Fibroblast of skin of scalp (primary cell): Measurements from ENCODE around the gene NCAM2.
"Not testable (repeated sequence)": the region's sequence is repeated elsewhere in the genome, so short reads cannot be mapped to it uniquely, and the experiment has no call there.

Source experiments
- DNase-seq: peaks from one replicate; pipeline ENCODE4 v3.0.0-alpha.2; 2013

NCAM2 gene

GRCh38 chr21:21109736-21110135, 111.5 kb downstream of the NCAM2 start:
- DNase-seq = no peak

DNA sequence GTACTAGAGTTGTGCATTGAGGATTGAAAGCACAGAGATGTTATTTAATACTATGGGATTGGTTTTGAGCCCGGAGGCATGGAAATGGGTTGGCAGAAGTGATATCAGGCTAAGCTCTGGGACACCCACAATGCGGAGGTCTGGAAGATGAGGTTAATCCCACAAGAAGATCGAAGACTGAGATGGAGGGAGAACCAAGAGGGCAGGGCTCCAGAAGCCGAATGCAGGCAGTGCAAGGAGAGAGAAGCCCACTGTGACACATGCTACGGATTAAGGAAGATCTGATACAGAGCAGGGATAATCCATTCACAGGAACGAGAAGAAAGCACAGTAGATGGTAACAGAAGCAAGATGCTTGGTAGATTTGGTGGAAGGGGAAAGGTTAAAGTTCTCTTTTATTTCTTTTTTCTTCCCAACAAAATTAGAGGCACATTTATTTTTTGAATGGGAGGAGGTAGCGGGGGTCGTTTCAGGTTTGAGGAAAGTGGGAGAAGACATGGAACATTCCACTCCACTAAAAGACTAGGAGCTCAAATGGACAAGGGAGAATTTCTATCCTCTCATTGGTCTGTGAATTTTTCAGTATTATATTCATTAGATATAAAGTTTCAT, 113.2 kb downstream of the NCAM2 start:
- DNase-seq = no peak

- DNase-seq = no peak
Measured at GRCh38 chr21:21114461-21114860, 116.3 kb downstream of the NCAM2 start.

DNA sequence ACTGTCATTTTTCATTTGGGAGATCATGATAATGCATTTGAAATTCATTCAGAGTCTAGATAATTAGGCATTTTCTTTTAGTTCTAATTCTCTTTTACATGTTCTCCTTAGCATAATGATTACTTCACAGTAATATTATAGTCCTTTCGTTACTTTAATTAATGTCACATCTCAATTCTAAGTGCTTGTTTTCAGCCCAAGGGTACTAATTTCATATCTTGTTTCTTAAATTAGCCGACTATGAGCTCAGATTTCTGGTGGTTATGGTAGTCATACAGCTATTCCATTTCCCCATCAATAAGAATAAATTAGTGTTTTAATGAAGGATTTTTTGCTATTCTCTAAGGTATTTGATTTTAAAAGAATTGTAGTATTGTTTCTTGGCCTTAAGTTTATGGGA, 120.9 kb downstream of the NCAM2 start:
- no peak for DNase-seq

DNA sequence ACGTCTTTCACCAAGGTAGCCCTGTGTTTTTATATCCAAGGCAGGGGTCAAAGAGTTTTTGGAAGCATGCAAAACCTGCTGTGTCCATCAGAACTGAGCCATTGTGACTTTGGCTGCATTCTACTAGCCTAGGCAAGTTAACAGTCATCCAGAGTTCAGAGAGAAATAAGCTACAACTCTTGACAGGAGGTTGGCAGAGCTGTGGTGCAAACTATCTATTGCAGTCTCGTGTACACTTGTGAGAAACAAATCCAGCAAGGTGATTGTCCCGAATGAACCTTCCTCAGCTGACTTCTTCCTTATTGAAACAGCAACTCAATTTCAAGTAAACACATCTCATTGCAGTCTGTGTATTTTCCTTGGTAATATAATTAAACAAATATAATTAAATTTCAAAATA, 124.5 kb downstream of the NCAM2 start:
- DNase-seq = no peak

DNA sequence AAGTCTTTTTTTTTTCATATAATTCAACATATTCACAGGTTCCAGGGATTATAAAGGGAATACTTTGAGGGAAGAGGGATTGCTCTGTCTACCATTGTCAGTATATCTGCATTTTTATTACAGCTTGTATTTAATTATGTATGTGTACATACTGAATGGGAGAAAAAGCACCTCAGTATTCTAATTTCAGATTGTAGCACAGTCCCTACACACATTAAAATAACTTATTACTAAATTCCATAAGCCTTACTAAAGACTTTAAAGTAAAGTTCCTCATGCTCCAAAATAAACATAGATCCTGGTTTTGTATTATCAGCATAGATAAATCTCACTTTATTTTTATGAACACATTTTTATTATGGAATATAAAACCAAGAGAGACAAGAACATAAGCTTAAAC, 134.2 kb downstream of the NCAM2 start:
- DNase-seq = no peak

- peak; percentile 29 for DNase-seq
Measured at GRCh38 chr21:21137986-21138385, 139.8 kb downstream of the NCAM2 start.

GRCh38 chr21:21146587-21147373, 148.6 kb downstream of the NCAM2 start:
- DNase-seq = no peak

GRCh38 chr21:21147374-21147745, 149.2 kb downstream of the NCAM2 start:
- DNase-seq = no peak

- DNase-seq = no peak
Measured at GRCh38 chr21:21148009-21148408, 149.8 kb downstream of the NCAM2 start.

GRCh38 chr21:21148514-21148913, 150.3 kb downstream of the NCAM2 start:
- DNase-seq = no peak

- DNase-seq = not testable (repeated sequence)
Measured at GRCh38 chr21:21149445-21149844, 151.2 kb downstream of the NCAM2 start.

DNA sequence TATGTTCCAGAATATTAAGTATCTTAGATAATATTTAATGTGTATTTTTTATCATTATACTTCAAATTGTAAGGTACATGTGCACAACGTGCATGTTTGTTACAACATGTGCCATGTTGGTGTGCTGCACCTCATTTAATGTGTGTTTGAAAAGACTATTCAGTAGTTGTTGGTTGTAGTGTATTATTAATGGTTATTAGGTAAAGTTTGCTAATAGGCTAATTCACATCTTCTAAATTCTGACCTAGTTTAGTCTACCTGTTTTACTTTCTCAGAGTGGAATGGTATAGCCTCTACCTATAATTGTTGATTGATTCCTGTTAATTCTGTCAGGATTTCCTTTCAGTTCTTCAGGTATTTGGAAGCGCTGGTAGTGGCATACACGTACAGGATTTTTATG, 153.0 kb downstream of the NCAM2 start:
- no peak for DNase-seq

- DNase-seq = no peak
Measured at GRCh38 chr21:21156397-21156796, 158.2 kb downstream of the NCAM2 start.

GRCh38 chr21:21156957-21157356, 158.7 kb downstream of the NCAM2 start:
- DNase-seq = peak; percentile 75

DNA sequence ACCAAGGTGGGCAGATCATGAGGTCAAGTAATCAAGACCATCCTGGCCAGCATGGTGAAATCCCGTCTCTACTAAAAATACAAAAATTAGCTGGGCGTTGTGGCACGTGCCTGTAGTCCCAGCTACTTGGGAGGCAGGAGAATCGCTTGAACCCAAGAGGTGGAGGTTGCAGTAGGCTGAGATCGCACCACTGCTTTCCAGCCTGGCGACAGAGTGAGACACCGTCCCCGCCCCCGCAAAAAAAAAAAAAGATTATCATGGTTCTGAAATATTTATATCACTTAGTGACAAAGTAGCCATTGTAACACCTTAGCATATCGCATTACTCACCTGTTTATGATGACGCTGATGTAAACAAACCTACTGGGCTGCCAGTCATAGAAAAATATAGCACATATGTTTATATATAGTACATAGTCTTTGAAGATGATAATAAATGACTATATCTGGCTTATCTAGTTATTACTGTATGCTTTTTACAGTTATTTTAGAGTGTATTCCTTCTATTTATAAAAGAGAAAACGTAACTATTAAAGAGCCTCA, 160.2 kb downstream of the NCAM2 start:
- DNase-seq = no peak

GRCh38 chr21:21159253-21159899, 161.2 kb downstream of the NCAM2 start:
- no peak for DNase-seq

- DNase-seq = no peak
Measured at GRCh38 chr21:21162786-21163185, 164.6 kb downstream of the NCAM2 start.

- DNase-seq = peak; percentile 78
Measured at GRCh38 chr21:21163904-21164303, 165.7 kb downstream of the NCAM2 start.

DNA sequence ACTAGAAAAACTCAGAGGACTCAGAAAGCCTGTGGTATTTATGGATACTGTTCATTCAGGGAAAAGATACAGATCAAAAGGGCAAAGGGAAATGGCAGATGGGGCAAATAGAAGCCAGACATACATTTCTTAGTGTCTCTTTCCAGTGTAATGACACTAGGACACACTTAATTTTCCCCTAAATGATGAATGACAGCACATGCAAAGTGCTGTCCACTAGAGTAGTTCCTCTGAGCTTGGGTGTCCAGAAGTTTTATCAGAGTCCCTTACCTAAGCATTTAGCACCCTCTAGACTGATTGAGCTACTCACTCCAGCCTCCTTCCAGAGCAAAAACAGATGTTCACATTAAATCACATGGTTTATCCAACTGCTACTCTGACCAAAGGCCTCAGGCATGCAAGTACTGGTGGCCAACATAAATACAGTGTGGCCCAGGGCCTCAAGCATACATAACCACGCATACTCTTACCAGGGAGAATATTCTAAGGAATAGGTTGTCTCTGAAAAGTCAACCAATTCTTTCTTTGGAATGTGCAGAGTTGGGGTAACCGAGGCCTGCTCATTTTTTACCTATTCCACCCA, 166.9 kb downstream of the NCAM2 start:
- peak; percentile 94 for DNase-seq

DNA sequence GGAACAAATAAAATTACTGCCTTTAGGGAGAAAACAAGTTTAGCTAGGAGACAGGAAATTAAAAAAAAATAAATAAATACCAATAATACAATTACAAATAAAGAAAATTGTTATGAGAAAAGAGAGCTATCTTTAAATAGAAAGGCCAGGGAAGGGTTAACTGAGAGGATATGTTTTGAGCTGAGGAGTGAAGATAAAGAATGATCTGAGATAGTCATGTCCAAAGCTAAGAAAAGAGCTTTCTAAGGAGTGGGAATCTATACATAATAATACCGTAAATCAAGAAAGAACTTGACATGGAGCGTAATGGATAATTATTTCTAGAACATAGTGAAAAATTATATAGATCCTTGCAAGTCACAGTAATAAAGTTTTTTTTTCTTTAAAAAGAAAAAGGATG, 176.5 kb downstream of the NCAM2 start:
- DNase-seq = no peak

DNA sequence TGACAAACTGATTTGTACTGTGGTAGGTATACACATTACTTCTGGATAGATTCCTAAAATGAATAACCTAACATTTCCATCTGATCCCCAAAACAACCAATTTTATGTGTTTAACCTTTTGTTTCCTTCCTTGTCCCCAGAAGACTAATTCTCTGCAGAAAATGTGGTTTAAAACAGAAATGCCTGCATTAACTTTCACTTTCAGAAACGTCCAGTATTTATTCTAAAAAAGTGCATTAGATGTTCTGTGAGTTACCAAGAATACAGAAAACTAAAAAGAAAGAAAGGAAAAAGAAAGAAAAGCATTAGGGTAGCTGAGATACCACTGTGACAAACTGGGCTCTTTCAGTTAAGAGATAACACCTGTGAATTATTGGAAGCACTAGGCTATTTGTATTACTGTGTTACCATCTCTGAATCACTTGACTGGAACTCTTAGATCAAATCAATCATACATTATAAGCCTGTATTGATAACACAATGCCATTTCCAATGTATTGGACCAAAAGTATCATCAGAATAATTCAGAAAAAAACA, 177.7 kb downstream of the NCAM2 start:
- no peak for DNase-seq
